Neural progenitor cell (in vitro differentiated cells): ENCODE data around the gene PTPRN2. TPM values are rescaled to one million over a fixed set of nuclear protein-coding genes. Genes with fewer than 3 reads are reported as not detected.
A peak's percentile ranks its signal among the peaks of the same experiment; 100 is the strongest.
"Not testable (repeated sequence)": the region's sequence is repeated elsewhere in the genome, so short reads cannot be mapped to it uniquely, and the experiment has no call there.

Source experiments
- DNase-seq: peaks from one replicate; pipeline ENCODE4 v3.0.0-alpha.2; 2016; ENCODE audit warnings: low spot score
- H2AFZ ChIP-seq: fragments of 200-600 bp; sonication (generic); replicated peaks from 2 replicates; pipeline ENCODE4 v1.6.1; 2016; ENCODE audit warnings: antibody characterized with exemption
- H3F3A ChIP-seq: fragments of 200-600 bp; sonication (generic); 2 replicates; pipeline ENCODE4 v1.6.1; 2016; ENCODE audit warnings: antibody characterized with exemption, low read depth
- H3K27ac ChIP-seq: fragments of 200-600 bp; sonication (generic); 2 replicates; pipeline ENCODE4 v1.5.1; 2016; ENCODE audit warnings: mild to moderate bottlenecking
- H3K27me3 ChIP-seq: fragments of 200-600 bp; sonication (generic); 2 replicates; pipeline ENCODE4 v1.6.1; 2016; ENCODE audit warnings: mild to moderate bottlenecking, moderate library complexity
- H3K36me3 ChIP-seq: fragments of 200-600 bp; sonication (generic); 2 replicates; pipeline ENCODE4 v1.5.1; 2016
- H3K4me1 ChIP-seq: fragments of 200-600 bp; sonication (generic); 2 replicates; pipeline ENCODE4 v1.6.1; 2016; ENCODE audit warnings: mixed run types
- H3K4me2 ChIP-seq: fragments of 200-600 bp; sonication (generic); 2 replicates; pipeline ENCODE4 v1.6.1; 2016
- H3K4me3 ChIP-seq: fragments of 200-600 bp; sonication (generic); 2 replicates; pipeline ENCODE4 v1.5.1; 2016
- H3K79me2 ChIP-seq: fragments of 200-600 bp; sonication (generic); 2 replicates; pipeline ENCODE4 v1.6.1; 2016; ENCODE audit warnings: low read depth
- H3K9ac ChIP-seq: fragments of 200-600 bp; sonication (generic); 2 replicates; pipeline ENCODE4 v1.6.1; 2016
- H3K9me3 ChIP-seq: fragments of 200-600 bp; sonication (generic); 2 replicates; pipeline ENCODE4 v1.5.1; 2016; ENCODE audit warnings: low read depth
- H4K20me1 ChIP-seq: fragments of 200-600 bp; sonication (generic); 2 replicates; pipeline ENCODE4 v1.6.1; 2016; ENCODE audit warnings: low read depth
- H3K27ac Mint-ChIP-seq: 3 replicates; pipeline ENCODE4 v1.8.0; 2021; ENCODE audit warnings: mixed read lengths
- H3K27me3 Mint-ChIP-seq: 2 replicates; pipeline ENCODE4 v1.8.0; 2022; ENCODE audit warnings: low read depth, mild to moderate bottlenecking, inconsistent platforms, moderate library complexity, mixed read lengths; ENCODE audit not compliant: insufficient read depth
- H3K36me3 Mint-ChIP-seq: 3 replicates; pipeline ENCODE4 v1.8.0; 2021; ENCODE audit warnings: mixed read lengths
- H3K4me1 Mint-ChIP-seq: 3 replicates; pipeline ENCODE4 v1.8.0; 2021; ENCODE audit warnings: mixed read lengths
- H3K4me3 Mint-ChIP-seq: 3 replicates; pipeline ENCODE4 v1.8.0; 2021; ENCODE audit warnings: mild to moderate bottlenecking, moderate library complexity, mixed read lengths
- H3K9me3 Mint-ChIP-seq: 3 replicates; pipeline ENCODE4 v1.8.0; 2020; ENCODE audit warnings: mixed read lengths
- CTCF ChIP-seq: fragments of 200-600 bp; sonication (generic); IDR thresholded peaks from 2 replicates; pipeline ENCODE4 v1.5.1; 2017; ENCODE audit warnings: antibody characterized with exemption, mild to moderate bottlenecking
- EZH2 ChIP-seq: fragments of 200-600 bp; sonication (generic); IDR thresholded peaks from 2 replicates; pipeline ENCODE4 v1.6.1; 2017; ENCODE audit warnings: antibody characterized with exemption, mild to moderate bottlenecking, moderate library complexity
- EZH2phosphoT487 ChIP-seq: fragments of 200-600 bp; sonication (generic); IDR thresholded peaks from 2 replicates; pipeline ENCODE4 v1.6.1; 2017; ENCODE audit warnings: antibody characterized with exemption
- total RNA-seq: library from RNA; depleted of rRNA; stranded (reverse); fragments of >200 nt; gene quantifications from 2 replicates; pipeline ENCODE4 v1.2.3, GENCODE V29; 2015; ENCODE audit warnings: low replicate concordance

PTPRN2 gene
- total RNA-seq, 1 donor from 2014 or later = 3.0 TPM

- Mint-ChIP-seq H3K36me3 (peaks cover 2% of the 10 kb centered on the region), H3K9me3 (peaks cover 1% of the 10 kb centered on the region), H3K27ac (peak overlapping the region; percentile 93), H3K4me1 (peaks cover 28% of the 10 kb centered on the region), H3K27me3 (no peaks in the 10 kb centered on the region), H3K4me3 (peak overlapping the region; percentile 19)
- no peaks in the 10 kb centered on the region for H3K9me3 ChIP-seq
- no peak overlapping the region for H3K9ac ChIP-seq
- H3K4me1 ChIP-seq = peaks cover 13% of the 10 kb centered on the region
- no peak for TF ChIP-seq EZH2phosphoT487
- TF ChIP-seq CTCF = no peak
- no peak for TF ChIP-seq EZH2
- H3K79me2 ChIP-seq = no peaks in the 10 kb centered on the region
- H3K36me3 ChIP-seq = no peaks in the 10 kb centered on the region
- no peak overlapping the region for H3K4me2 ChIP-seq
- H3K4me3 ChIP-seq = no peak overlapping the region
- H2AFZ ChIP-seq = no peak overlapping the region
- peaks cover 72% of the 10 kb centered on the region for H3K27me3 ChIP-seq
- peak; percentile 61 for DNase-seq
- no peak overlapping the region for H3K27ac ChIP-seq
- H3F3A ChIP-seq = no peaks in the 10 kb centered on the region
- no peaks in the 10 kb centered on the region for H4K20me1 ChIP-seq
Measured at GRCh38 chr7:157700231-157701005, 887.2 kb downstream of the PTPRN2 start.

GRCh38 chr7:157699357-157700013 is 888.1 kb downstream of the PTPRN2 start:
- Histone ChIP-seq H3K4me1 (peaks cover 13% of the 10 kb centered on the region), H4K20me1 (no peaks in the 10 kb centered on the region), H3K79me2 (no peaks in the 10 kb centered on the region), H3F3A (peaks cover 2% of the 10 kb centered on the region), H3K27ac (no peak overlapping the region), H3K36me3 (no peaks in the 10 kb centered on the region), H3K9me3 (no peaks in the 10 kb centered on the region), H2AFZ (no peak overlapping the region), H3K9ac (no peak overlapping the region), H3K27me3 (peaks cover 79% of the 10 kb centered on the region), H3K4me2 (no peak overlapping the region), H3K4me3 (no peak overlapping the region)
- Mint-ChIP-seq H3K27ac (no peak overlapping the region), H3K9me3 (peaks cover 2% of the 10 kb centered on the region), H3K4me3 (no peak overlapping the region), H3K36me3 (peaks cover 2% of the 10 kb centered on the region), H3K27me3 (peaks cover under 1% of the 10 kb centered on the region), H3K4me1 (peaks cover 29% of the 10 kb centered on the region)
- TF ChIP-seq EZH2 (no peak), CTCF (no peak), EZH2phosphoT487 (no peak)
- no peak for DNase-seq

- not testable (repeated sequence) for H3K79me2 ChIP-seq, H3K4me3 ChIP-seq, H3K27ac Mint-ChIP-seq, H3K27me3 Mint-ChIP-seq, H3K9ac ChIP-seq, H3K27ac ChIP-seq, DNase-seq, H3K36me3 Mint-ChIP-seq, H3K4me2 ChIP-seq, H3K4me3 Mint-ChIP-seq, H2AFZ ChIP-seq, H3K36me3 ChIP-seq, H3K9me3 Mint-ChIP-seq, H4K20me1 ChIP-seq, H3K9me3 ChIP-seq
- peaks cover 19% of the 10 kb centered on the region for H3K4me1 ChIP-seq
- H3F3A ChIP-seq = peaks cover 15% of the 10 kb centered on the region
- H3K4me1 Mint-ChIP-seq = peaks cover 26% of the 10 kb centered on the region
- H3K27me3 ChIP-seq = peaks cover 80% of the 10 kb centered on the region
Measured at GRCh38 chr7:157697287-157697686, 890.3 kb downstream of the PTPRN2 start.

GRCh38 chr7:157695609-157696008 is 892.0 kb downstream of the PTPRN2 start:
- peaks cover 29% of the 10 kb centered on the region for H3F3A ChIP-seq
- H3K79me2 ChIP-seq, H3K9me3 Mint-ChIP-seq, DNase-seq, H3K27ac ChIP-seq, H3K36me3 ChIP-seq, H3K4me3 Mint-ChIP-seq, H3K36me3 Mint-ChIP-seq, H3K9ac ChIP-seq, H3K9me3 ChIP-seq, H3K27me3 Mint-ChIP-seq, H2AFZ ChIP-seq, H3K4me3 ChIP-seq, H3K4me2 ChIP-seq, H4K20me1 ChIP-seq, H3K27ac Mint-ChIP-seq: not testable (repeated sequence)
- peaks cover 26% of the 10 kb centered on the region for H3K4me1 Mint-ChIP-seq
- H3K4me1 ChIP-seq = peaks cover 29% of the 10 kb centered on the region
- H3K27me3 ChIP-seq = peaks cover 78% of the 10 kb centered on the region
